GM10248 (cell line): Measurements from ENCODE around the gene ZC3H18.

Experiments used
- CTCF ChIA-PET: fragments of 300-600 bp; sonication (Branson Sonifier 250); formaldehyde crosslinking; extraction: SDS; loops from one replicate; lab custom pipeline; 2021; ENCODE audit warnings: antibody characterized with exemption; lab: Yijun Ruan, JAX
- POLR2A ChIA-PET: fragments of 350-650 bp; sonication (Branson Sonifier 250); formaldehyde crosslinking; extraction: SDS; loops from one replicate; lab custom pipeline; 2020; ENCODE audit warnings: antibody characterized with exemption; lab: Yijun Ruan, JAX
- DNase-seq: peaks from one replicate; pipeline ENCODE4 v3.0.0; 2012; ENCODE audit errors: extremely low spot score
- TF ChIP-seq, protein P1 (sequence below): IDR thresholded peaks from 2 replicates; pipeline ENCODE4 v1.5.1; 2012; ENCODE audit warnings: mild to moderate bottlenecking, low read depth; ENCODE audit errors: extremely low read depth, missing control alignments, control extremely low read depth

Gene ZC3H18

DNA sequence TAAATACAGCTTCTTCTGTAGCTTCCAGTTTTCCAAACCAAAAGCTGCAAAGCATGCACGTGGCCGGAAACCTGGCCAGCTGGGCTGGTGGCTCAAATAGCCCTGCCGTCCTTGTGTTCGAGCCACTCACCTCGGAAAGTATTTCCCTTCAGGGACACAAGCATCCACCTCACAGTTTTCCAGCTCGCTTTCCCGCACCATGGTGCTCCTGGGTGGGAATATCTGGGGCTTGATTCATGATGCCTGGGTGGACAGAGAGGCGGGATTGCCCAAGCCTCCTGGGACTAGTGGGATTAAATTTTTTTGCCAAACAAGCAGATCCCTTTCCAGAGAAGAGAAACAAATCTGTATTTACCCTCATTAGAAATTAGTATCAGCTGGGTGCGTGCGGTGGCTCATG, 99.8 kb downstream of the ZC3H18 start:
- ChIA-PET CTCF (interaction anchor here (1.2 to 1.3 kb wide), 2 partner anchors 15 to 37 kb away, joined by 3 to 4 read pairs; no protein-coding TSS in a partner anchor), POLR2A (no interaction called here)
- no peak for DNase-seq
- TF ChIP-seq, protein P1, sequence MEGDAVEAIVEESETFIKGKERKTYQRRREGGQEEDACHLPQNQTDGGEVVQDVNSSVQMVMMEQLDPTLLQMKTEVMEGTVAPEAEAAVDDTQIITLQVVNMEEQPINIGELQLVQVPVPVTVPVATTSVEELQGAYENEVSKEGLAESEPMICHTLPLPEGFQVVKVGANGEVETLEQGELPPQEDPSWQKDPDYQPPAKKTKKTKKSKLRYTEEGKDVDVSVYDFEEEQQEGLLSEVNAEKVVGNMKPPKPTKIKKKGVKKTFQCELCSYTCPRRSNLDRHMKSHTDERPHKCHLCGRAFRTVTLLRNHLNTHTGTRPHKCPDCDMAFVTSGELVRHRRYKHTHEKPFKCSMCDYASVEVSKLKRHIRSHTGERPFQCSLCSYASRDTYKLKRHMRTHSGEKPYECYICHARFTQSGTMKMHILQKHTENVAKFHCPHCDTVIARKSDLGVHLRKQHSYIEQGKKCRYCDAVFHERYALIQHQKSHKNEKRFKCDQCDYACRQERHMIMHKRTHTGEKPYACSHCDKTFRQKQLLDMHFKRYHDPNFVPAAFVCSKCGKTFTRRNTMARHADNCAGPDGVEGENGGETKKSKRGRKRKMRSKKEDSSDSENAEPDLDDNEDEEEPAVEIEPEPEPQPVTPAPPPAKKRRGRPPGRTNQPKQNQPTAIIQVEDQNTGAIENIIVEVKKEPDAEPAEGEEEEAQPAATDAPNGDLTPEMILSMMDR: no peak

DNA sequence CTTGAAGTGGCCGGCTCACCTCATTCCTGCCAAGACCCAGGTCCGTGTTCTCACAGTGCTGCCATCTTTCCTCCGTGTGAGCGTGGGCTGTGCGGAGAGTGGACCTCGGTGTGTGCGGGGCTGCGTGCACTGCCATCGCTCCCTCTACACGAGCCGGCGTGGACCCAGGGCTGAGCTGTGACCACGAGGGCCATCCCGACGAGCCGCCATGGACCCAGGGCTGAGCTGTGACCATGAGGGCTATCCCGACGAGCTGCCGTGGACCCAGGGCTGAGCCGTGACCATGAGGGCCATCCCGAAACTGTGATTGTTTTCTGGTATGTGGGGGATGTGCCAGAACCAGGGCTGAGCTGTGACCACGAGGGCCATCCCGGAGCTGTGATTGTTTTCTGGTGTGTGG, 101.6 kb downstream of the ZC3H18 start:
- no peak for DNase-seq
- POLR2A ChIA-PET: no interaction called here
- TF ChIP-seq, protein P1: no peak
- CTCF ChIA-PET: interaction anchor here (1.0 to 1.9 kb wide), 3 partner anchors 8 to 15 kb away, joined by 3 to 9 read pairs (median 5); partner anchors contain the start of gene MVD

DNA sequence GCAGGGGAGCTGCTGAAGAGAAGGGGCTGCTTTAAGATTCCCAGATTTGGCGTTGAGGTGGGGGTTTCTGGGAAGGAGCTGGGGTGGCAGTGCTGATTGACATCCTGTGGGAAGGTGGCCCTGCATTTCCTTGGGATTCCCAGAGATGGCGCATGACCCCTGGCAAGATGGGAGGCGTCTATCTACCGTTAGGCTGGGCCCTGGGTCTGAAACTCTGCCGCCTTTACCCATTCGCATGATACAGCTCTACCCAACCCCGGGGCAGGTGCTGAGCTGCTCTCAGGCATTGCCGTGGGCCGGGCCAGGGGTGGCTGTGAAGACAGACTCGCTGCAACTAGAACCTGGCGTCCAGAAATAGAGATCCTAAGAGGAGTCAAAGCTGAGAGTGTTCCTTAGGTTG, 102.6 kb downstream of the ZC3H18 start:
- ChIA-PET CTCF (interaction anchor here (1.3 to 1.9 kb wide), 3 partner anchors 9 to 31 kb away, joined by 5 to 9 read pairs (median 6); partner anchors contain the start of gene MVD), POLR2A (no interaction called here)
- DNase-seq: no peak
- TF ChIP-seq, protein P1: no peak

DNA sequence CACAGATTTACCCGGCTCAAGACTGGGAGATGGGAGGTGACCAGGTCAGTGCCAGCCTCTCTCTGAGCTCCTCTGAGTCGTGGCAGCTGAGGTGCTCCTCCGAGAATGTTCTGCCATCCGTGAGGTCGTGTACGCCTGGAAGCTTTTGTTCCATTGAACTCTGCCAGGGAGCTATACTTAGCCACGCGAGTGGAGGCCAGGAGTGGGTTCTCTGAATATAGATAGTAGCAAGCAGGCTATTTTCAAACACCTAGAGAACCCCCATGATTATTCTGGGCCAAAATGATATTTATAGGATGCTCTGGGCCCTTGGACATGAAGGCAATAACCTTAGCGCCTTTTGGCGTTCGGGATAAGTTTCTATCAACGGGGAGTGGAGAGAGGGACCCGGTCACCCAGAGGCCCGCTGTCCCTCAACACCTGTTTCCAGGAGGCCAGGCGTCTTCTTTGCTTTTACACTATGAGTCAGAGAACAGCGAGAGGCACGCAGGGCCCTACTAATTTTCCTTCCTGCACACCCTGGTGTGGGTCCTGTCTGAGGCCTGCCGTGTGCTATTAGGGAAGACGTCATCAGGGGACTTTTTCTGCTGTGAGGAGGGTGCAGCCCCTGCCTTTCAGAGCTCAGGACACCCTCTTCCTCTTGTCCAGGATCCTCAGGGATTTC, 103.6 kb downstream of the ZC3H18 start:
- TF ChIP-seq, protein P1: no peak
- CTCF ChIA-PET: interaction anchor here (1.0 to 1.4 kb wide), 5 partner anchors 9 to 493 kb away, joined by 3 to 4 read pairs (median 3); no protein-coding TSS in a partner anchor
- DNase-seq: peak; percentile 75
- POLR2A ChIA-PET: interaction anchor here (0.6 to 0.9 kb wide), 2 partner anchors 20 to 37 kb away, joined by 3 to 4 read pairs; no protein-coding TSS in a partner anchor

DNA sequence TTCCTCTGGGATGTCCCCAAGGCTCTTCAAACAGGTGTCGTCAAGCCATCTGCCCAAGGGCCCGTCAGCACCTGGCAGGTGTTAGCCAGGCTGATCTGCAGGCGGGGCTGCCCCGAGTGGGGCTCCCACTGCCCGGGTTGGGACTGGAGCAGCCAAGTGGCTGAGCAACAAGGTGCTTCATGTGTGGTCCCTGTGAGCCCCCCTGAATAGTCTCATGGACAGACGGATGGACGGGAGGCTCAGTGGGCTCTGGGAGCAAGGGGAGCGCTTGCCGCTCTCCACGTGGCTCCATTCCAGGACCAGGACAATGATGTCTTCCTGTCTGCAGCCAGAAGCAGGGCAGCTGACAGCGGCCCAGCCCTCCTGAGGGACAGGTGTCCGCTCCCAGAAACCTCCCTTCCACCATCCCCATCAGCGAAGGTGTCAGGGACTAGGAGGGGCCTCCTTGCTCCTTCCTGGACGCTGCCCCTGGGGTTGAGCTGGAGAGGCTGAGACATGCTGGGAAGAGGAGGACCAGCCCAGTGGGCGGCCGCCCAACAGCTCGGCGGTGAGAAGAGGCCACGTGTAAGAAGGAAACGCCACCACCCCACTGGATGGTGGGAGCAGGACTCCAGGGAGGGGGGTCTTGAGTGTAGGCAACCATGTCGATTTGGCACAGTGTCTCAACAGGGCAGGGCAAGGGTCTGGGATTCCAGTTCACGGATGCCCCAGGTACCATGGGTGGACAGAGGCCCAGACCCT, 106.5 kb downstream of the ZC3H18 start:
- no peak for DNase-seq
- CTCF ChIA-PET: interaction anchor here (1.0 kb wide), 1 partner anchor 61 kb away, joined by 3 read pairs; no protein-coding TSS in a partner anchor
- POLR2A ChIA-PET: no interaction called here
- TF ChIP-seq, protein P1: no peak

DNA sequence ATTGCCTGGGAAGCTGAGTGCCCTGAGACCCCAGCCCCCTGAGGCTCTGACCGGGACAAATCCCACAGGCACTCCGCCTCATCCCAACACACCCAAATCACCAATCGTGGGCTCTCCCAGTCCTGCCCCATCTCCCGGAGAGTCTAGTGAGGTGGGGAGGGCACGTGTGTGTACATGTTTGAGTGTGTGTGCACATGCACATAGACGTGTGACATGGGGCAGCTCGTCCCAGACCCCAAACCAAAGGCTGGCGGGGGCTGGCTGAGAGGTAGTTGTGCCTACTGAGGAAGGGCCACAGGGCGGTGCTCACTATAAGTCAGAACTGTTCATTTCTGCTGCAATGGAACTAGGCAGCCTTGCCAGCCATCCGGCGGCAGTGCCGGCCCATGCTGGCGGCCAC, 107.5 kb downstream of the ZC3H18 start:
- TF ChIP-seq, protein P1: no peak
- no peak for DNase-seq
- POLR2A ChIA-PET: no interaction called here
- CTCF ChIA-PET: interaction anchor here (1.0 kb wide), 1 partner anchor 60 kb away, joined by 3 read pairs; no protein-coding TSS in a partner anchor
